BE2C (cell line): Measurements from ENCODE around the gene SMIM5.

Experiments used
- DNase-seq: peaks from one replicate; pipeline ENCODE4 v3.0.0-alpha.2; 2020
- H3K27me3 ChIP-seq: fragments of 250-450 bp; sonication (Bioruptor Pico); 2 replicates; pipeline ENCODE4 v1.5.1; 2020; ENCODE audit warnings: mild to moderate bottlenecking
- H3K36me3 ChIP-seq: fragments of 250-450 bp; sonication (Bioruptor Pico); 2 replicates; pipeline ENCODE4 v1.5.1; 2020; ENCODE audit warnings: mild to moderate bottlenecking
- H3K4me1 ChIP-seq: fragments of 250-450 bp; sonication (Bioruptor Pico); 2 replicates; pipeline ENCODE4 v1.5.1; 2020
- H3K4me3 ChIP-seq: 2 replicates; pipeline ENCODE4 v1.5.1; 2011; ENCODE audit warnings: low read depth, low read length
- H3K9me3 ChIP-seq: fragments of 250-450 bp; sonication (Bioruptor Pico); 2 replicates; pipeline ENCODE4 v1.5.1; 2020
- TF ChIP-seq, protein P1 (sequence below): IDR thresholded peaks from 2 replicates; pipeline ENCODE4 v1.5.1; 2012; ENCODE audit warnings: mild to moderate bottlenecking, low read depth, low read length

Gene SMIM5

DNA sequence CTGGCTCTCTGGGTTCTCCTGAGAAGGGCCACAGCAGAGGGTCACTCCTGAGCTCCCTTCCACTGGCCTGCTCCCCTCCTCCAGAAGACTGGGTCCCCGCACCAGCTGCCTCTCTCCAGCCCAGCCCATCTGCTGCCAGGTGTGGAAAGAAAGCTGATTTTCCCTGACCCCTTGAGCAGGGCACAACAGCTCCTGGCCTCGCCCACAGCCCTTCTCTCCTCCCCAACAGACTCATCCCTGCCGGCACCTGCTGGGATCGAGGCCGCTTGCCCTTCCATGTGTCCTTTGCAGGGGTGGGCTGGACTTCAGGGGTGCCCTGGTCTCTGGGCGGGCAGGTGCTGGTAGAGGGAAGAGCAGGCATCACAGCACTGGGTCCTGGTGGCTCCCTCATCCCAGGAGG lies 4.8 kb upstream of the SMIM5 start:
- TF ChIP-seq, protein P1, sequence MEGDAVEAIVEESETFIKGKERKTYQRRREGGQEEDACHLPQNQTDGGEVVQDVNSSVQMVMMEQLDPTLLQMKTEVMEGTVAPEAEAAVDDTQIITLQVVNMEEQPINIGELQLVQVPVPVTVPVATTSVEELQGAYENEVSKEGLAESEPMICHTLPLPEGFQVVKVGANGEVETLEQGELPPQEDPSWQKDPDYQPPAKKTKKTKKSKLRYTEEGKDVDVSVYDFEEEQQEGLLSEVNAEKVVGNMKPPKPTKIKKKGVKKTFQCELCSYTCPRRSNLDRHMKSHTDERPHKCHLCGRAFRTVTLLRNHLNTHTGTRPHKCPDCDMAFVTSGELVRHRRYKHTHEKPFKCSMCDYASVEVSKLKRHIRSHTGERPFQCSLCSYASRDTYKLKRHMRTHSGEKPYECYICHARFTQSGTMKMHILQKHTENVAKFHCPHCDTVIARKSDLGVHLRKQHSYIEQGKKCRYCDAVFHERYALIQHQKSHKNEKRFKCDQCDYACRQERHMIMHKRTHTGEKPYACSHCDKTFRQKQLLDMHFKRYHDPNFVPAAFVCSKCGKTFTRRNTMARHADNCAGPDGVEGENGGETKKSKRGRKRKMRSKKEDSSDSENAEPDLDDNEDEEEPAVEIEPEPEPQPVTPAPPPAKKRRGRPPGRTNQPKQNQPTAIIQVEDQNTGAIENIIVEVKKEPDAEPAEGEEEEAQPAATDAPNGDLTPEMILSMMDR, result no peak
- H3K4me3 ChIP-seq, result no peak overlapping the region
- H3K4me1 ChIP-seq, result peaks cover 14% of the 10 kb centered on the region
- H3K27me3 ChIP-seq, result no peaks in the 10 kb centered on the region
- H3K36me3 ChIP-seq, result no peaks in the 10 kb centered on the region
- H3K9me3 ChIP-seq, result no peaks in the 10 kb centered on the region
- no peak for DNase-seq

DNA sequence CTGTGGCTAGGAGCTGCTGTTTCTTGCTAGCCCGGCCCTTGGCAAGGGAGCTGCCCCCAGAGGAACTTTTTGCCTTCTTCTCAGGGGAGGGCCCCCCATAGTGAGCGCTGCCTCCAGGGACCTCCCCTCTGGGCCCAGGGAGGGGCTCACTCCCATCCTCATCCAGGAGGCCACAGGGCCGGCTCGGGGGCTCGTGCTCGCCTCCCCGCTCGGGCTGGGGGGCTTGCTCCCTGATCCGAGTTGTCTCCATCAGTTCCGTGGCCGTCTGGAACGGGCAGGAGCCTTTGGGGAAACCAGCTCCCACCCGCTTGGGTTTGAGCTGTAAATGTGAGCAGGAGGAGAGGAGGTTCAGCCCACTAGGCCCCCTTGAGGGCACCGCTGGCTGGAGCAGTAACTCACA lies 4.1 kb upstream of the SMIM5 start:
- Histone ChIP-seq H3K4me3 (no peak overlapping the region), H3K27me3 (no peaks in the 10 kb centered on the region), H3K36me3 (no peaks in the 10 kb centered on the region), H3K9me3 (no peaks in the 10 kb centered on the region), H3K4me1 (peaks cover 18% of the 10 kb centered on the region)
- TF ChIP-seq, protein P1, result no peak
- DNase-seq, result no peak

DNA sequence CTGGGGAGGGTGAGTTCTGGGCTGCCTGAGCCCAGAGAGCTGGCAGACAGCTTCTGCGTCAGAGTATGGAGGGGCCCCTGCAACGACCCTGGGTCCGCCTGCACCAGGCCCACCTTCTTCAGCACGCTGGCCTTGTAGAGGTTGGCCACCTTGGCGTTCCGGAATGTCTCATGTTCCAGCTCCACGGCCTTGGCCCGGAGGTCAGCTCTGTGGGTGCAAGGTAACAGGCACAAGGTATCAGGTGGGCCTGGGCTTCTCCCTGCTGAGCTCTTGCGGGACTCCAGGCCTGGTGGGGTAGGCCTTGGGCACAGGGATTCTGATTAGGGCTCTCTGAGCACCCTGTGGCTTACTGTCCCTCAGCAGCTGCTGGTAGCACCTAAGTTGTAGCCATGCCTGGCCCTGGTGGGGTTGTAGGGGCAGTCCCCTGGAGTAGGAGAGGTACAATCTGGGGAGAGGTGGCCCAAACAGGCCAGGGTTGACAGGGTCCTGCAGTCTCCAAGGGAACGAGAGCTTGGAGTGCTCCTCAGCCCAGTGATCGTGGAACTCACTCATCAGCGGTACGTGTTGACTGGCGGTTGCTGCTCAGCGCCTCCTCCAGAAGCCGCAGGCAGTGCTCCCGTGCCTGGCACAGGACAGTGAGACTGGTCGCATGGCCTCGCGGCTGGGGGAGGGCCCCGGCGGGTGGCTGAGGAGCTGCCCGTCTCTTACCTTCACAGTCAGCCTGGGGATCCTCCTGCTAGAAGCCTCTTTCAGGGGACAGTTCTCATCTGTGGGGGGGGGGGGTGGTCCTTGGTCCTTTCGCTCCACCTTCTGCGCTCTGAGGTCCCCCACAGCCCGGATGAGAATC lies 2.9 kb upstream of the SMIM5 start:
- TF ChIP-seq, protein P1, result no peak
- H3K9me3 ChIP-seq, result no peaks in the 10 kb centered on the region
- H3K4me1 ChIP-seq, result peaks cover 20% of the 10 kb centered on the region
- no peak overlapping the region for H3K4me3 ChIP-seq
- DNase-seq, result no peak
- H3K36me3 ChIP-seq, result no peaks in the 10 kb centered on the region
- H3K27me3 ChIP-seq, result no peaks in the 10 kb centered on the region

DNA sequence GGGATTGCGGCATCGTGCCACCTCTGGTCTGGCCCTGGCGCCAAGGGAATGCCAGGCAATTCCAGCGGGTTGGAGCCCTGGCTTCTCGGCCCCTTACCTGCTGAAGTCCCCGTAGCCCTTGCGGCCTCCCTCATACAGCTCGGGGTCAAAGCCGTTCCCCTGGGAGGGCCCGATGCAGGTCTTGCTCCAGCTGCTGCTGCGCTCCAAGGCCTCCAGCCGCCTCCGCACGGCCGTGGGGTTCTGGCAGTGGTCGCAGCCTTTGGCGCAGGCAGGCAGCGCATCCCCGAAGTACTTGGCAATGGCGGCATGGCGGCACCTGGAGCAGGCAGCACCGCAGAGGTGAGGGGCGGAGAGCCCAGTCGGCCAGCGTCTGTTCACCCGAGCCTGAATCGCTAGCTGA lies 1.9 kb upstream of the SMIM5 start:
- no peak overlapping the region for H3K4me3 ChIP-seq
- no peaks in the 10 kb centered on the region for H3K9me3 ChIP-seq
- peaks cover 16% of the 10 kb centered on the region for H3K4me1 ChIP-seq
- H3K36me3 ChIP-seq, result no peaks in the 10 kb centered on the region
- DNase-seq, result peak; percentile 4
- TF ChIP-seq, protein P1, result no peak
- H3K27me3 ChIP-seq, result no peaks in the 10 kb centered on the region

DNA sequence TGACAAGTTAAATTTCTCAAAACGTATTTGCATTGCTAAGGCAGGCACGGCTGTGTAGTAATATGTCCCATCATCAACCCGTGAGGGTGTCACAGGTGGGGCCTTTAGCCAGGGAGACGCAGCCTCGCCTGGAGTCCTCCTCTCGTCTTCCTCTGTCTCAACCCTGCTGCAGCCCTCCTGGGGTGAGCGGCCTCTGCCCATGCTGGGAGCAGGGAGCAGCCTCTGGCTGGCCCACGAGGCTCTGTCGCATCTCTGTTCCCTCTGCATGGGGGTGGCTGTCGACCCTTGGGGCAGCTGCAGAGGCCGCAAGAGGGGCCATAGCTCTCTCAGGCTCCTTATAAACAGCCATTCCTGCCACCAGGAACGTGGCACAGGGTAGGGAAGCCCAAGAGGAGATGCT lies 806 bp upstream of the SMIM5 start:
- Histone ChIP-seq H3K27me3 (no peaks in the 10 kb centered on the region), H3K9me3 (no peaks in the 10 kb centered on the region), H3K36me3 (no peaks in the 10 kb centered on the region), H3K4me3 (no peak overlapping the region), H3K4me1 (peaks cover 11% of the 10 kb centered on the region)
- DNase-seq, result no peak
- TF ChIP-seq, protein P1, result no peak
